NCI-H146 treated with DMSO at 0.1 percent for 48 hours (cell line): ENCODE data around the gene BAIAP2L1.
"Not testable (repeated sequence)": the region's sequence is repeated elsewhere in the genome, so short reads cannot be mapped to it uniquely, and the experiment has no call there.

Experiments
- DNase-seq: peaks from one replicate; lab custom pipeline; 2025; ENCODE audit not compliant: unreplicated experiment; lab: John Stamatoyannopoulos, UW

Gene BAIAP2L1

GRCh38 chr7:98323597-98324322 lies 77.1 kb downstream of the BAIAP2L1 start:
- no peak for DNase-seq

DNA sequence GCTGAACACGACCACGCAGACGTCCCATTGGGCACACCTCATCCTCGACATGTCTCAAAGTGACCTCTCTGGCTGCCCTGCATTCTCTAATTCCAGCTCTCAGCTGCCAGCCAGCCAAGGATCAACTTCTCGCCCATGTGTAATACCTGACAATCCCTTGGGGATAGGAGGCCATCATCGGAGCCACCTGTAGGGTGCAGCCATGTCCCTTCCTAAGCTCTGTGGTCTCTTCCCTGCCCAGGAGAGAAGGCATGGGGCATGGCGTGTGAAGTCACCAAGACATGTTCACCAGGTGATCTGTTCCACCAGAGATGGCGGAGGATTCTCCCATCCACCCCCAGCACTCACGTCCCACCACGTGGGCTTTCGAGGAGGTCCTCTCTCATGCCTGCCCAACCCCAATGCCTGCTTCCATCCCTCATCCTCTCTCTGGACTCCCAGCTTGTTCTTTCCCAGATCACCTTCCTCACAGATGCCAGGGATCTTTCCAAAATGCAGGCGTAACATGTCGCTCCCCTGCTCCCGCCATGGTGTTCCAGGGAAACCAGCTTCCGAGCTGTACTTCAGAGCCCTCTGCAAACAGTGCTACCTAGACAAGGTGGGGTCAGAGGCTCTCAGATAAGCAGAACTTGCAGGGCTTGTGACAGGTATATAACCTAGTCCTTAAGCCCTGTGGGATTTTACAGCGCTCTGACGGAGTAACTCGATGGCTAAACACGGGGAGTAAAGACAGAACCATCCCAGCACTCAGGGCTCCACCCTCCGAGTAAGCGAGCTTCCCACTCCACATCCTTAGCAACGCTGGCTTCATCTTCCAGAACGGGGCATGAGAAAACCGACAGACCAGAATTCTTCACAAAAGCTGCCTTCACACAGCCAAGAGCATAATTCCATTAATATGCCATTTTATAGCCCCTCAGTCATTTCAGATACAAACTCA lies 78.3 kb downstream of the BAIAP2L1 start:
- no peak for DNase-seq

GRCh38 chr7:98321301-98321700 lies 79.6 kb downstream of the BAIAP2L1 start:
- DNase-seq, result no peak

DNA sequence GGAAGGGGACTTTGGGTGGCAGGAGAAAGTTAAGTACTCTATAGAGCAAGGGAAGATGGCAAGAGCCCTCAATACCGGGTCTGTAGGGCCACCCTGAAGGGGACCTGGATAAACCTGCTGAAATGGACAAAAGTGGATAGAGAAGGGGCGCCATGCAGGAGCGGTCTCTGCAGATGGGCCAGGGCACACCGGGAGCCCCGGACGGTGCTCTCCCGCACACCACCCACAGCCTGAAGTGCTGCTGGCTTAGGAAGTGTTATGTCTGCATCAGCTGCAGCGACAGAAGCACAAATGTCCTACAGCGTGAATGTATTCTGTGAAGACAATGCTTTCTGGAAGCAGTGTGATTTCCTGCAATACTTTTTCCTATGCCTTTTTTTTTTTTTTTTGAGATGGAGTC lies 81.7 kb downstream of the BAIAP2L1 start:
- no peak for DNase-seq

GRCh38 chr7:98317366-98318040 lies 83.4 kb downstream of the BAIAP2L1 start:
- no peak for DNase-seq

DNA sequence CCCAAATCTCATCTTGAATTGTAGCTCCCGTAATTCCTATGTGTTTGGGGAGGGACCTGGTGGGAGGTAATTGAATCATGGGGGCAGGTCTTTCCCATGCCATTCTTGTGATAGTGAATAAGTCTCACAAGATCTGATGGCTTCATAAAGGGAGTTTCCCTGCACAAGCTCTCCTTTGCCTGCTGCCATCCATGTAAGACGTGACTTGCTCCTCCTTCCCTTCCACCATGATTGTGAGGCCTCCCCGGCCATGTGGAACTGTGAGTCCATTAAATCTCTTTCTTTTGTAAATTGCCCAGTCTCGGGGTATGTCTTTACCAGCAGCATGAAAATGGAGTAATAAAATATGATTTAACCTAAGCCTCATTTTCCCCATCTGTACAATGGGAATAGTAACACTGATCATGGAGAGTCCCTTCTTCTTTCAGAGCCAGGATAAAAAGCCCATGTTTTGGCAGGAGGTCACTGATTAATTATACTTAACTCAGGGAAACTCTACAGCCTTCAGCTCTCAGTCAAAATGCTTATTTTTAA lies 84.8 kb downstream of the BAIAP2L1 start:
- DNase-seq, result not testable (repeated sequence)

DNA sequence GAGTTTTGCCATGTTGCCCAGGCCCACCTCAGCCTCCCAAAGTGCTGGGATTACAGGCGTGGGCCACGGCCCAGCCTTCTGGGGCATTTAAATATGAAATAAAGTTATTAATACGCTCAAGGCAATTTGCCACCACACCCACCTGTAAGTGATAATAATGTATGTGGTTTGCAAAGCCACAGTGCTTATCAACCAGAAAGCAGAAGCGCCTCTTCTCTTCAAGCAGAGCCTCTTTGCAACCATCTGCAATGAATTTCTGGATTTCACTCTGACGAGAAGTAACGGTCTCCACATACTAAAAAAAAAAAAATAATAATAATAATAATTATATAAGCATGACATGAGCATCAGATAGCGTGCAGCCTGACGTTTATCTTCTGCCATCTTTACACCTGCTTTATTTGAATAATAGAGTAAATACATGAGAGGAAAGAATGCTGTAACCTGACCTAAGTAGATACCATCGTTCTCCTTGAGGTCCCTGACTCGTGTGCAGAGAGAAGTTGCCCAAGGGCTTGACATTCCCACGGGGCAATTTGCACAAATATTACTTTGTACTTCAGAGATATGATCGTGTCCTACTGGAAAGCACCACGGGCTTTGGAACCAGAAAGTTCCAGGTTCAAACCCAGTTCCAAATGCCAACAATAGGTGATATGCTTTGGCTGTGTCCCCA lies 85.4 kb downstream of the BAIAP2L1 start:
- DNase-seq, result no peak

GRCh38 chr7:98314469-98314868 lies 86.4 kb downstream of the BAIAP2L1 start:
- DNase-seq, result no peak

- DNase-seq, result no peak
Measured at GRCh38 chr7:98312201-98312600, 88.7 kb downstream of the BAIAP2L1 start.

GRCh38 chr7:98309566-98309965 lies 91.3 kb downstream of the BAIAP2L1 start:
- no peak for DNase-seq

DNA sequence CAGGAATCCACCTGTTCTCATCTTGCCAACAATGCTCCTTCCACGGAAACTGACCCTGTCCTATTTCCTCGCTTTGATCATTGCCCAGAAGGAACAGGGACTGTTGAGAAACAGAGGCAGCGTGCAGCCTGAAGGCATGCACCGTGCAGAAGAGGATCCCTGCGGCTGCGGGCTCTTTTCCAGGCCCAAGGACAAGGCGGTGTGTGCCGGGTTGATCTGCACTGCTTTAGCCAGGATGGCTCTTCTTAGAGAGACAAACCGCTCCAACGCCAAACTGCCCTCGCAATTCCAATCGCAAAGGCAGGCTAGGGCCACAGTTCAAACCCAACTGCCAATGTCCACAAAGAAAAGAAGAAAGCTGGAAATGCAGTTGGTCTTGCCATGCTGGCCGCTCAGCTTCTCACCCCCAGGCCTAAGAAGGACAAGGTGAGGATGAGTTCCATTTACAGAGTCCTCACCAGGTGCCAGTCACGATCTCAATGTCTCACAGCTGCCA lies 92.9 kb downstream of the BAIAP2L1 start:
- DNase-seq, result no peak

DNA sequence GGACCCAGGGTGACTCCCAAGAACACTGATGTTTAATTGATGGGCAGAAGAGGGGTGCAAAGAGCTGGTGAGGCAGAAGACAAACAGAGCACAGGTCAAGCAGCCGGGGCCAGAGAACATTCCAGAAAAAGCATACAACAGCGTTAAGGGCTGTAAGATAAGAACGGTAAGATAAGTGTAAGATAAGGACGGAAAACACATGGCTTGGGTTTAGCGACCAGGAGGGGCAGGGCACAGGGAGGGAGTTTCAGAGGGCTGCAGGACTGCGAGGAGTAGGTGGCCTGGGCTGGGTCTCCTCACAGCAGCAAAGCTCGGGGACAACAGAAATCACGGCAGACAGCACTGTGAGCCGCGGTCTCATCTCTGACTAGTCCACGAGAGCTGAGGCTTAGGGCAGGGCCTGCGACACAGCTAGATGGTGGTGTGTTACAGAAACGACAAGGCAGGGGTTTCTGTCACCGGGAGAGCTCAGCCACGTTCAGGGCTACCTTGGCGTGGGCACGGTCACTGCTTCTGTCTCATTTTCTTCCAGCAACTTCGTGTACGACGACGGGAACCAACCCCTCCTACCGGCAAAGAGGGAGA lies 94.8 kb downstream of the BAIAP2L1 start:
- no peak for DNase-seq

DNA sequence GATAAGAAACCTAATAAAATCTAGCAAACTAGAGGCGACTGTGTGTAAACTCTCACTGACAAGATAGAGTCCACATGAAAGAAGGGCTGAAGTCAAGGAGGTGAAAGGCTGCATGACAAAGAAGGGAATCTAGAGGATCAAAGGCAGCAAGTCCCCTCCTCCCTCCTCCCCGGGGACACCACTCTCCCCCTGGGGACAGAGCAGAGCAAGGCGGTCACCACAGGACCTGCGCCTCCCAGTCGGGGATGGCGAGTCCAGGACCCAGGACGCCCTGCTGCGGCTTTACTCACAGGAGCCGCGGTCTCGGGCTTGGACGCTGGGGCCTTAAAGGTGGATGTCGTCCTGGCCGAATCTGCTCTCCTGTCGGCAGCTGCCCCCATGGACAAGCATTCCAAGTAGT lies 97.0 kb downstream of the BAIAP2L1 start:
- DNase-seq, result no peak

GRCh38 chr7:98303176-98303865 lies 97.6 kb downstream of the BAIAP2L1 start:
- DNase-seq, result no peak

- no peak for DNase-seq
Measured at GRCh38 chr7:98301693-98302470, 99.0 kb downstream of the BAIAP2L1 start.

- no peak for DNase-seq
Measured at GRCh38 chr7:98300595-98301372, 100.1 kb downstream of the BAIAP2L1 start.

- DNase-seq, result no peak
Measured at GRCh38 chr7:98297626-98298286, 103.1 kb downstream of the BAIAP2L1 start.

GRCh38 chr7:98296833-98297232 lies 104.1 kb downstream of the BAIAP2L1 start:
- DNase-seq, result no peak
